Measurements from ENCODE around the gene ZNF660. TPM values are rescaled to one million over a fixed set of nuclear protein-coding genes. Genes with fewer than 3 reads are reported as not detected.

The ZNF660 gene
- total RNA-seq, 2 experiments from 2014 or later: 0.03 to 0.05 TPM

GRCh38 chr3:44561076-44561475 lies 23.7 kb upstream of the ZNF660 start:
- H3K4me3 ChIP-seq (ENCODE audit: low read length): no peak overlapping the region
- peaks cover 5% of the 10 kb centered on the region for H3K4me1 ChIP-seq (ENCODE audit: insufficient read depth, low read length)
- H3K27ac ChIP-seq (ENCODE audit: low read depth in 1 of 2, low read length in 2 of 2): no peak overlapping the region
- intact Hi-C loops (cut with DNase I, micrococcal nuclease): no loop called here
- DNase-seq: no peak
- ATAC-seq (ENCODE audit: poor library complexity): no peak
- TF ChIP-seq CTCF (IDR thresholded peaks at IDR 0.05): no peak
- ChIA-PET CTCF (no interaction called here), POLR2A (no interaction called here)
- H3K36me3 Mint-ChIP-seq (ENCODE audit: low read depth): peaks cover 70% of the 10 kb centered on the region
- H3K27me3 Mint-ChIP-seq: no peaks in the 10 kb centered on the region
- peaks cover 11% of the 10 kb centered on the region for H3K4me1 Mint-ChIP-seq (ENCODE audit: low read depth)
- H3K4me3 Mint-ChIP-seq: no peak overlapping the region
- H3K9me3 Mint-ChIP-seq: peaks cover 3% of the 10 kb centered on the region
- H3K36me3 ChIP-seq (ENCODE audit: insufficient read depth, low read length): peaks cover 11% of the 10 kb centered on the region
- H3K9me3 ChIP-seq (ENCODE audit: control insufficient read depth in 1 of 2, insufficient read depth in 1 of 2, low read length in 2 of 2): peaks cover 0 to 16% of the 10 kb centered on the region in 2 experiments
- H3K27me3 ChIP-seq (ENCODE audit: control insufficient read depth in 1 of 2, insufficient read depth in 2 of 2, low read length in 2 of 2): no peaks in the 10 kb centered on the region
- H3K27ac Mint-ChIP-seq: no peak overlapping the region

GRCh38 chr3:44562147-44562546 lies 22.6 kb upstream of the ZNF660 start:
- H3K4me3 Mint-ChIP-seq: no peak overlapping the region

GRCh38 chr3:44568561-44568960 lies 16.2 kb upstream of the ZNF660 start:
- CTCF ChIA-PET: no interaction called here

More at GRCh38 chr3:44562147-44562546, 22.6 kb upstream of the ZNF660 start:
- no peaks in the 10 kb centered on the region for H3K27me3 Mint-ChIP-seq
- H3K36me3 ChIP-seq (ENCODE audit: insufficient read depth, low read length): peaks cover 13% of the 10 kb centered on the region
- ChIA-PET CTCF (no interaction called here), POLR2A (no interaction called here)
- peaks cover 75% of the 10 kb centered on the region for H3K36me3 Mint-ChIP-seq (ENCODE audit: low read depth)
- H3K27ac ChIP-seq (ENCODE audit: low read depth in 1 of 2, low read length in 2 of 2): no peak overlapping the region
- peaks cover 0 to 16% of the 10 kb centered on the region in 2 experiments for H3K9me3 ChIP-seq (ENCODE audit: control insufficient read depth in 1 of 2, insufficient read depth in 1 of 2, low read length in 2 of 2)
- H3K27ac Mint-ChIP-seq: no peak overlapping the region
- peaks cover 5% of the 10 kb centered on the region for H3K9me3 Mint-ChIP-seq
- no peak for DNase-seq
- TF ChIP-seq CTCF (IDR thresholded peaks at IDR 0.05): no peak
- H3K4me1 ChIP-seq (ENCODE audit: insufficient read depth, low read length): no peaks in the 10 kb centered on the region
- intact Hi-C loops (cut with DNase I, micrococcal nuclease): no loop called here
- H3K4me3 ChIP-seq (ENCODE audit: low read length): no peak overlapping the region
- no peak for ATAC-seq (ENCODE audit: poor library complexity)
- peaks cover 5% of the 10 kb centered on the region for H3K4me1 Mint-ChIP-seq (ENCODE audit: low read depth)
- H3K27me3 ChIP-seq (ENCODE audit: control insufficient read depth in 1 of 2, insufficient read depth in 2 of 2, low read length in 2 of 2): no peaks in the 10 kb centered on the region

More at GRCh38 chr3:44568561-44568960, 16.2 kb upstream of the ZNF660 start:
- no peaks in the 10 kb centered on the region for H3K4me1 Mint-ChIP-seq (ENCODE audit: low read depth)
- H3K36me3 ChIP-seq (ENCODE audit: insufficient read depth, low read length): peaks cover 26% of the 10 kb centered on the region
- TF ChIP-seq CTCF (IDR thresholded peaks at IDR 0.05): no peak
- no peaks in the 10 kb centered on the region for H3K4me1 ChIP-seq (ENCODE audit: insufficient read depth, low read length)
- no peak overlapping the region for H3K4me3 ChIP-seq (ENCODE audit: low read length)
- H3K9me3 Mint-ChIP-seq: peaks cover 24% of the 10 kb centered on the region
- no peaks in the 10 kb centered on the region for H3K27me3 ChIP-seq (ENCODE audit: control insufficient read depth in 1 of 2, insufficient read depth in 2 of 2, low read length in 2 of 2)
- DNase-seq (no peak), ATAC-seq (ENCODE audit: poor library complexity) (no peak)
- H3K27ac Mint-ChIP-seq: no peak overlapping the region
- peaks cover 94% of the 10 kb centered on the region for H3K36me3 Mint-ChIP-seq (ENCODE audit: low read depth)
- POLR2A ChIA-PET: no interaction called here
- H3K4me3 Mint-ChIP-seq: no peak overlapping the region
- no peaks in the 10 kb centered on the region for H3K27me3 Mint-ChIP-seq
- no peak overlapping the region for H3K27ac ChIP-seq (ENCODE audit: low read depth in 1 of 2, low read length in 2 of 2)
- H3K9me3 ChIP-seq (ENCODE audit: control insufficient read depth in 1 of 2, insufficient read depth in 1 of 2, low read length in 2 of 2): peaks cover 23 to 48% of the 10 kb centered on the region in 2 experiments
- intact Hi-C loops (cut with DNase I, micrococcal nuclease): no loop called here
